ENCODE data around the gene BACH2. TPM values are rescaled to one million over a fixed set of nuclear protein-coding genes. Genes with fewer than 3 reads are reported as not detected.

BACH2 gene
- total RNA-seq, 1 donor from 2014 or later, result 3.9 TPM

GRCh38 chr6:90261801-90262200, 34.8 kb downstream of the BACH2 start:
- H3F3A ChIP-seq (ENCODE audit: low read depth), result no peaks in the 10 kb centered on the region
- H3K4me3 Mint-ChIP-seq, result no peak overlapping the region

GRCh38 chr6:90257486-90257738, 39.2 kb downstream of the BACH2 start:
- Histone ChIP-seq H3F3A (ENCODE audit: low read depth) (no peaks in the 10 kb centered on the region), H3K9me3 (ENCODE audit: low read depth) (no peaks in the 10 kb centered on the region), H3K79me2 (ENCODE audit: low read depth) (no peaks in the 10 kb centered on the region), H3K36me3 (no peaks in the 10 kb centered on the region), H3K4me1 (no peaks in the 10 kb centered on the region), H3K4me3 (no peak overlapping the region), H3K4me2 (no peak overlapping the region), H2AFZ (replicated peaks) (no peak overlapping the region), H3K27me3 (no peaks in the 10 kb centered on the region), H3K9ac (no peak overlapping the region), H3K27ac (no peak overlapping the region), H4K20me1 (ENCODE audit: low read depth) (no peaks in the 10 kb centered on the region)
- no peak for TF ChIP-seq CTCF (IDR thresholded peaks at IDR 0.05)
- TF ChIP-seq EZH2 (IDR thresholded peaks at IDR 0.05), result no peak
- TF ChIP-seq EZH2phosphoT487 (IDR thresholded peaks at IDR 0.05), result no peak
- H3K9me3 Mint-ChIP-seq, result peaks cover 7% of the 10 kb centered on the region
- no peaks in the 10 kb centered on the region for H3K27me3 Mint-ChIP-seq (ENCODE audit: insufficient read depth, low read depth)
- H3K4me3 Mint-ChIP-seq, result no peak overlapping the region
- no peaks in the 10 kb centered on the region for H3K4me1 Mint-ChIP-seq
- no peak for DNase-seq (ENCODE audit: low spot score)
- H3K36me3 Mint-ChIP-seq, result peaks cover 5% of the 10 kb centered on the region
- H3K27ac Mint-ChIP-seq, result no peak overlapping the region

More at GRCh38 chr6:90261801-90262200, 34.8 kb downstream of the BACH2 start:
- H3K36me3 Mint-ChIP-seq, result peaks cover 4% of the 10 kb centered on the region
- Histone ChIP-seq H3K4me3 (no peak overlapping the region), H3K9ac (no peak overlapping the region), H3K36me3 (no peaks in the 10 kb centered on the region), H2AFZ (replicated peaks) (no peak overlapping the region), H4K20me1 (ENCODE audit: low read depth) (no peaks in the 10 kb centered on the region), H3K27me3 (no peaks in the 10 kb centered on the region), H3K27ac (no peak overlapping the region), H3K4me1 (no peaks in the 10 kb centered on the region), H3K9me3 (ENCODE audit: low read depth) (no peaks in the 10 kb centered on the region), H3K79me2 (ENCODE audit: low read depth) (no peaks in the 10 kb centered on the region), H3K4me2 (no peak overlapping the region)
- no peak overlapping the region for H3K27ac Mint-ChIP-seq
- TF ChIP-seq CTCF (IDR thresholded peaks at IDR 0.05) (no peak), EZH2phosphoT487 (IDR thresholded peaks at IDR 0.05) (no peak), EZH2 (IDR thresholded peaks at IDR 0.05) (no peak)
- H3K4me1 Mint-ChIP-seq, result peaks cover 2% of the 10 kb centered on the region
- no peaks in the 10 kb centered on the region for H3K27me3 Mint-ChIP-seq (ENCODE audit: insufficient read depth, low read depth)
- DNase-seq (ENCODE audit: low spot score), result no peak
- H3K9me3 Mint-ChIP-seq, result peaks cover 7% of the 10 kb centered on the region

- Mint-ChIP-seq H3K4me3 (no peak overlapping the region), H3K27ac (no peak overlapping the region)
- H3K4me2 ChIP-seq, result no peak overlapping the region
These were observed 39.8 kb downstream of the BACH2 start for GRCh38 chr6:90256698-90257485.

More at GRCh38 chr6:90256698-90257485, 39.8 kb downstream of the BACH2 start:
- TF ChIP-seq CTCF (IDR thresholded peaks at IDR 0.05), result no peak
- no peak for TF ChIP-seq EZH2 (IDR thresholded peaks at IDR 0.05)
- TF ChIP-seq EZH2phosphoT487 (IDR thresholded peaks at IDR 0.05), result no peak
- no peaks in the 10 kb centered on the region for H3K9me3 ChIP-seq (ENCODE audit: low read depth)
- H3K27me3 ChIP-seq, result no peaks in the 10 kb centered on the region
- H4K20me1 ChIP-seq (ENCODE audit: low read depth), result no peaks in the 10 kb centered on the region
- Mint-ChIP-seq H3K36me3 (peaks cover 5% of the 10 kb centered on the region), H3K4me1 (no peaks in the 10 kb centered on the region), H3K9me3 (peaks cover 7% of the 10 kb centered on the region), H3K27me3 (ENCODE audit: insufficient read depth, low read depth) (no peaks in the 10 kb centered on the region)
- no peaks in the 10 kb centered on the region for H3F3A ChIP-seq (ENCODE audit: low read depth)
- H3K4me1 ChIP-seq, result no peaks in the 10 kb centered on the region
- H3K36me3 ChIP-seq, result no peaks in the 10 kb centered on the region
- no peak for DNase-seq (ENCODE audit: low spot score)
- no peak overlapping the region for H3K4me3 ChIP-seq
- H3K9ac ChIP-seq, result no peak overlapping the region
- H3K79me2 ChIP-seq (ENCODE audit: low read depth), result no peaks in the 10 kb centered on the region
- no peak overlapping the region for H3K27ac ChIP-seq
- H2AFZ ChIP-seq (replicated peaks), result no peak overlapping the region

Measured in neural progenitor cell (in vitro differentiated cells).